ENCODE measurements around the gene CCDC148. TPM values are rescaled to one million over a fixed set of nuclear protein-coding genes. Genes with fewer than 3 reads are reported as not detected.

Gene CCDC148
- total and polyA plus RNA-seq, 10 of the 15 experiments (the other 5 are each of a cell fraction or from before 2014, with no cell fraction given) = 0.07 to 0.30 (median 0.18) TPM; not detected in 7

GRCh38 chr2:158486150-158486969 is 29.8 kb upstream of the CCDC148 start:
- Histone ChIP-seq H3K4me2 (ENCODE audit: control insufficient read depth, insufficient read depth) (no peak overlapping the region), H3K27ac (ENCODE audit: control insufficient read depth, insufficient read depth) (no peak overlapping the region), H3K4me1 (ENCODE audit: control insufficient read depth, insufficient read depth, low read length) (no peaks in the 10 kb centered on the region), H3K9ac (ENCODE audit: control insufficient read depth, insufficient read depth, low read length) (no peak overlapping the region), H4K20me1 (ENCODE audit: control insufficient read depth, insufficient read depth) (no peaks in the 10 kb centered on the region; the same call in 1 of the 2 replicates), H3K79me2 (ENCODE audit: control insufficient read depth, insufficient read depth, low read length) (no peaks in the 10 kb centered on the region; the same call in 1 of the 2 replicates), H3K36me3 (ENCODE audit: control insufficient read depth in 2 of 2, insufficient read depth in 2 of 2, low read length in 1 of 2) (no peaks in the 10 kb centered on the region), H3K9me3 (replicated peaks; ENCODE audit: control insufficient read depth, insufficient read depth, low read length) (no peaks in the 10 kb centered on the region), H3K27me3 (replicated peaks in 1 of 2; ENCODE audit: control insufficient read depth in 2 of 2, insufficient read depth in 2 of 2, low read length in 1 of 2) (no peaks in the 10 kb centered on the region), H2AFZ (ENCODE audit: control insufficient read depth, low read depth, low read length) (no peak overlapping the region; the same call in 1 of the 2 replicates), H3K4me3 (no peak overlapping the region)
- in situ Hi-C loops (cut with MboI) = no loop called here
- no peak for ATAC-seq
- no TSS peak for BruUV-seq (replicated peaks)
- SMC1A ChIA-PET (ENCODE audit: uncharacterized antibody, unreplicated experiment) = interaction anchor here (1.0 kb wide), 1 partner anchor 20 kb away, joined by 3 read pairs; no protein-coding TSS in a partner anchor
- DNase-seq (ENCODE audit: low read depth, low spot score) = no peak
- no peak for FAIRE-seq
- 90% methylated on average over 3 of the region's 3 CpGs for WGBS (ENCODE audit: insufficient coverage, insufficient replicate concordance, low lambda C conversion rate, missing lambda C conversion rate)
- RAD21 ChIA-PET (ENCODE audit: unreplicated experiment) = no interaction called here
- CTCF ChIA-PET = no interaction called here
- POLR2A ChIA-PET = no interaction called here
- TF ChIP-seq ZNF592 (IDR thresholded peaks at IDR 0.05) (no peak), BHLHE40 (IDR thresholded peaks at IDR 0.05; ENCODE audit: borderline replicate concordance in 1 of 2, low read depth in 2 of 2, low read length in 1 of 2) (no peak), FOS (IDR thresholded peaks at IDR 0.05; ENCODE audit: borderline replicate concordance, extremely low read depth, insufficient read length) (no peak), RCOR1 (conservative IDR thresholded peaks at IDR 0.05; ENCODE audit: low read depth, low read length) (no peak), TCF7 (IDR thresholded peaks at IDR 0.05; ENCODE audit: borderline replicate concordance) (no peak), KDM1A (IDR thresholded peaks at IDR 0.05; ENCODE audit: borderline replicate concordance) (no peak), RELA (IDR thresholded peaks at IDR 0.05; ENCODE audit: borderline replicate concordance, partially characterized antibody) (no peak), IKZF2 (IDR thresholded peaks at IDR 0.05) (no peak), ZNF622 (IDR thresholded peaks at IDR 0.05) (no peak), TCF12 (IDR thresholded peaks at IDR 0.05; ENCODE audit: low read depth, low read length) (no peak), STAT3 (IDR thresholded peaks at IDR 0.05; ENCODE audit: low read depth, low read length) (no peak), E2F4 (IDR thresholded peaks at IDR 0.05; ENCODE audit: low read depth, low read length) (no peak), TAF1 (IDR thresholded peaks at IDR 0.05; ENCODE audit: borderline replicate concordance, low read depth, low read length) (no peak)
- intact Hi-C loops (cut with micrococcal nuclease; ENCODE audit: unreplicated experiment) = no loop called here
